ENCODE measurements around the gene BCAS3.

DNA sequence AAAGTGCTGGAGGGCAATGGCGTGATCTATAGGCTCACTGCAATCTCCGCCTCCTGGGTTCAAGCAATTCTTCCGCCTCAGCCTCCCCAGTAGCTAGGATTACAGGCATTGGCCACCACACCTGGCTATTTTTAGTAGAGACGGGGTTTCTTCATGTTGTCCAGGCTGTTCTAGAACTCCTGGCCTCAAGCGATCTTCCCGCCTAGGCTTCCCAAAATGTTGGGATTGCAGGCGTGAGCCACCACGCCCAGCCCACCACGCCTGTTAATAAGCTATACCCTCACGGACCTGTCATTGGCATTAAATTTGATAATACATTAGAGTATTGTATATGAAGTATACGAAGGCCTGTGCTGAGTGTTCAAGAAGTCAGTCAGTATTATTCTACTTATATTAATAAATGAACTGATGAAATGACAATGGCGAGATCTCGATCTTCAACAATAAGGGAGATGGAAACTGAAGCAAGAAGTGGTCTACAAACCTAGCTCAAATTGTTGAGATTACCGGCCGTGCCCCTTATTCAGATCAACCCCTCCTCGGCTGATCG lies 818 bp upstream of the BCAS3 start:
- no peak for TF ChIP-seq ZNF8 (CRISPR knock-in tag; IDR thresholded peaks at IDR 0.05)
- no peak for TF ChIP-seq ZFP3 (CRISPR knock-in tag; IDR thresholded peaks at IDR 0.05)
- no peak for TF ChIP-seq BACH2 (CRISPR knock-in tag; IDR thresholded peaks at IDR 0.05; ENCODE audit: borderline replicate concordance)
- TF ChIP-seq ZNF565 (CRISPR knock-in tag; conservative IDR thresholded peaks at IDR 0.05; ENCODE audit: low read depth) = no peak
- no peak for TF ChIP-seq ZFP30 (CRISPR knock-in tag; IDR thresholded peaks at IDR 0.05)
- TF ChIP-seq, protein P1, sequence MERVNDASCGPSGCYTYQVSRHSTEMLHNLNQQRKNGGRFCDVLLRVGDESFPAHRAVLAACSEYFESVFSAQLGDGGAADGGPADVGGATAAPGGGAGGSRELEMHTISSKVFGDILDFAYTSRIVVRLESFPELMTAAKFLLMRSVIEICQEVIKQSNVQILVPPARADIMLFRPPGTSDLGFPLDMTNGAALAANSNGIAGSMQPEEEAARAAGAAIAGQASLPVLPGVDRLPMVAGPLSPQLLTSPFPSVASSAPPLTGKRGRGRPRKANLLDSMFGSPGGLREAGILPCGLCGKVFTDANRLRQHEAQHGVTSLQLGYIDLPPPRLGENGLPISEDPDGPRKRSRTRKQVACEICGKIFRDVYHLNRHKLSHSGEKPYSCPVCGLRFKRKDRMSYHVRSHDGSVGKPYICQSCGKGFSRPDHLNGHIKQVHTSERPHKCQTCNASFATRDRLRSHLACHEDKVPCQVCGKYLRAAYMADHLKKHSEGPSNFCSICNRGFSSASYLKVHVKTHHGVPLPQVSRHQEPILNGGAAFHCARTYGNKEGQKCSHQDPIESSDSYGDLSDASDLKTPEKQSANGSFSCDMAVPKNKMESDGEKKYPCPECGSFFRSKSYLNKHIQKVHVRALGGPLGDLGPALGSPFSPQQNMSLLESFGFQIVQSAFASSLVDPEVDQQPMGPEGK (CRISPR knock-in tag; IDR thresholded peaks at IDR 0.05; ENCODE audit: borderline replicate concordance) = no peak
- TF ChIP-seq GLIS3 (CRISPR knock-in tag; IDR thresholded peaks at IDR 0.05) = no peak
- no peak for TF ChIP-seq ZC3H10 (CRISPR knock-in tag; IDR thresholded peaks at IDR 0.05)
- TF ChIP-seq, protein P2, sequence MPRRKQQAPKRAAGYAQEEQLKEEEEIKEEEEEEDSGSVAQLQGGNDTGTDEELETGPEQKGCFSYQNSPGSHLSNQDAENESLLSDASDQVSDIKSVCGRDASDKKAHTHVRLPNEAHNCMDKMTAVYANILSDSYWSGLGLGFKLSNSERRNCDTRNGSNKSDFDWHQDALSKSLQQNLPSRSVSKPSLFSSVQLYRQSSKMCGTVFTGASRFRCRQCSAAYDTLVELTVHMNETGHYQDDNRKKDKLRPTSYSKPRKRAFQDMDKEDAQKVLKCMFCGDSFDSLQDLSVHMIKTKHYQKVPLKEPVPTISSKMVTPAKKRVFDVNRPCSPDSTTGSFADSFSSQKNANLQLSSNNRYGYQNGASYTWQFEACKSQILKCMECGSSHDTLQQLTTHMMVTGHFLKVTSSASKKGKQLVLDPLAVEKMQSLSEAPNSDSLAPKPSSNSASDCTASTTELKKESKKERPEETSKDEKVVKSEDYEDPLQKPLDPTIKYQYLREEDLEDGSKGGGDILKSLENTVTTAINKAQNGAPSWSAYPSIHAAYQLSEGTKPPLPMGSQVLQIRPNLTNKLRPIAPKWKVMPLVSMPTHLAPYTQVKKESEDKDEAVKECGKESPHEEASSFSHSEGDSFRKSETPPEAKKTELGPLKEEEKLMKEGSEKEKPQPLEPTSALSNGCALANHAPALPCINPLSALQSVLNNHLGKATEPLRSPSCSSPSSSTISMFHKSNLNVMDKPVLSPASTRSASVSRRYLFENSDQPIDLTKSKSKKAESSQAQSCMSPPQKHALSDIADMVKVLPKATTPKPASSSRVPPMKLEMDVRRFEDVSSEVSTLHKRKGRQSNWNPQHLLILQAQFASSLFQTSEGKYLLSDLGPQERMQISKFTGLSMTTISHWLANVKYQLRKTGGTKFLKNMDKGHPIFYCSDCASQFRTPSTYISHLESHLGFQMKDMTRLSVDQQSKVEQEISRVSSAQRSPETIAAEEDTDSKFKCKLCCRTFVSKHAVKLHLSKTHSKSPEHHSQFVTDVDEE (CRISPR knock-in tag; IDR thresholded peaks at IDR 0.05) = no peak
